AG09309 (cell line): ENCODE measurements around the gene CHCHD6.

ENCODE experiments used
- DNase-seq: peaks from one replicate; pipeline ENCODE4 v3.0.0-alpha.2; 2010; ENCODE audit warnings: low read depth
- H3K4me3 ChIP-seq: 2 replicates; pipeline ENCODE4 v1.5.1; 2011; ENCODE audit warnings: mild to moderate bottlenecking, low read depth, low read length, moderate library complexity; ENCODE audit not compliant: control insufficient read depth
- CTCF ChIP-seq: IDR thresholded peaks from 2 replicates; pipeline ENCODE4 v1.5.1; 2011; ENCODE audit warnings: mild to moderate bottlenecking, low read depth, low read length, inconsistent platforms; ENCODE audit not compliant: insufficient read depth, control insufficient read depth; ENCODE audit errors: missing control alignments

Gene CHCHD6

GRCh38 chr3:126659915-126660886 is 43.8 kb upstream of the CHCHD6 start:
- no peak overlapping the region for H3K4me3 ChIP-seq
- TF ChIP-seq CTCF = peak; percentile 41
- no peak for DNase-seq

GRCh38 chr3:126661532-126662364 is 42.3 kb upstream of the CHCHD6 start:
- no peak for TF ChIP-seq CTCF
- DNase-seq = no peak
- no peak overlapping the region for H3K4me3 ChIP-seq

- TF ChIP-seq CTCF = no peak
- no peak for DNase-seq
- H3K4me3 ChIP-seq = no peak overlapping the region
These were observed 40.8 kb upstream of the CHCHD6 start for GRCh38 chr3:126663257-126663656.

- no peak overlapping the region for H3K4me3 ChIP-seq
- DNase-seq = no peak
- no peak for TF ChIP-seq CTCF
These were observed 40.3 kb upstream of the CHCHD6 start for GRCh38 chr3:126663750-126664149.

- DNase-seq = no peak
These were observed 39.3 kb upstream of the CHCHD6 start for GRCh38 chr3:126664591-126665214.

More at GRCh38 chr3:126664591-126665214, 39.3 kb upstream of the CHCHD6 start:
- TF ChIP-seq CTCF = peak; percentile 39
- H3K4me3 ChIP-seq = no peak overlapping the region
